K562 (cell line): Measurements from ENCODE around the gene GFI1. TPM values are rescaled to one million over a fixed set of nuclear protein-coding genes. Genes with fewer than 3 reads are reported as not detected.

Experiments
- ATAC-seq: fragments of 200-7000 bp; cut with Tn5 transposase; 3 replicates; pipeline ENCODE4 v1.9.1; 2020; ENCODE audit warnings: moderate library complexity
- BruUV-seq: library from RNA; stranded (reverse); fragments of 400-500 nt; replicated peaks from 2 replicates; lab custom pipeline; 2021; lab: Mats Ljungman, UMichigan
- CTCF ChIA-PET: fragments of 300-600 bp; formaldehyde crosslinking; extraction: SDS; loops from one replicate; lab custom pipeline; 2021; ENCODE audit warnings: low intra/inter-chr PET ratio; lab: Yijun Ruan, JAX
- POLR2A ChIA-PET: fragments of 300-600, 350-650 bp; sonication (Branson Sonifier 250); formaldehyde crosslinking; extraction: SDS; loops from one replicate; lab custom pipeline; 2021; ENCODE audit warnings: antibody characterized with exemption, inconsistent platforms; lab: Yijun Ruan, JAX
- DNase-seq, 4 experiments: peaks; one replicate each; pipeline versions ENCODE4 v3.0.0 to v3.0.0-alpha.2; 2011 to 2018; ENCODE audit warnings: low spot score in 3 of 4, mixed read lengths in 3 of 4; ENCODE audit errors: extremely low read depth in 1 of 4
- FAIRE-seq: peaks from 2 replicates; lab custom pipeline; 2011; peaks lifted over from hg19 to GRCh38; lab: Jason Lieb, UNC
- H2AFZ ChIP-seq: 2 replicates; pipeline ENCODE4 v1.6.0; 2011; ENCODE audit warnings: low read depth, low read length, control low read depth, inconsistent platforms
- H3K27ac ChIP-seq: fragments of 200-600 bp; 3 replicates; pipeline ENCODE4 v1.8.0; 2011; ENCODE audit warnings: low read depth, mild to moderate bottlenecking, control low read depth, inconsistent platforms, low read length, moderate library complexity, mixed read lengths; ENCODE audit errors: extremely low read depth
- H3K27me3 ChIP-seq, 2 experiments: fragments of 300-600 bp in 1 of 2; 2 replicates in 1 of 2; 3 replicates in 1 of 2; pipeline versions ENCODE4 v1.6.0 to v1.8.0; 2011; ENCODE audit warnings: inconsistent platforms in 2 of 2, low read length in 2 of 2, mild to moderate bottlenecking in 1 of 2, mixed read lengths in 1 of 2, moderate library complexity in 1 of 2; ENCODE audit not compliant: control insufficient read depth in 2 of 2, insufficient read depth in 2 of 2
- H3K36me3 ChIP-seq: fragments of 300-600 bp; 3 replicates; pipeline ENCODE4 v1.8.0; 2011; ENCODE audit warnings: mild to moderate bottlenecking, low read length, inconsistent platforms; ENCODE audit not compliant: control insufficient read depth, insufficient read depth
- H3K4me1 ChIP-seq, 2 experiments: fragments of 200-600 bp in 1 of 2; replicated peaks in 1 of 2; 2 replicates in 1 of 2; 3 replicates in 1 of 2; pipeline versions ENCODE4 v1.5.1 to v1.8.0; 2011; ENCODE audit warnings: inconsistent platforms in 2 of 2, low read length in 2 of 2, mild to moderate bottlenecking in 1 of 2, mixed read lengths in 1 of 2, moderate library complexity in 1 of 2; ENCODE audit not compliant: control insufficient read depth in 2 of 2, insufficient read depth in 2 of 2
- H3K4me2 ChIP-seq: 2 replicates; pipeline ENCODE4 v1.6.1; 2011; ENCODE audit warnings: low read length, control low read depth, inconsistent platforms, mixed read lengths; ENCODE audit not compliant: insufficient read depth
- H3K4me3 ChIP-seq: fragments of 200-600 bp; sonication (generic), shearing (Covaris generic); 2 replicates; pipeline ENCODE4 v1.5.1; 2016; ENCODE audit warnings: control low read depth, inconsistent platforms
- H3K79me2 ChIP-seq: fragments of 200-600 bp; 3 replicates; pipeline ENCODE4 v1.8.0; 2011; ENCODE audit warnings: low read length, inconsistent platforms; ENCODE audit not compliant: control insufficient read depth, insufficient read depth
- H3K9ac ChIP-seq, 2 experiments: 2 replicates each; pipeline versions ENCODE4 v1.6.0 to v1.6.1; 2011; ENCODE audit warnings: low read depth in 2 of 2, low read length in 2 of 2, control low read depth in 1 of 2, inconsistent platforms in 1 of 2, mild to moderate bottlenecking in 1 of 2, mixed read lengths in 1 of 2; ENCODE audit not compliant: insufficient read depth in 1 of 2
- H3K9me1 ChIP-seq: one replicate; pipeline ENCODE4 v1.6.0; 2011; ENCODE audit warnings: inconsistent platforms, mild to moderate bottlenecking, low read length, moderate library complexity; ENCODE audit not compliant: control insufficient read depth, insufficient read depth
- H3K9me3 ChIP-seq: replicated peaks from 2 replicates; pipeline ENCODE4 v1.5.1; 2011; ENCODE audit warnings: low read depth, low read length, inconsistent platforms; ENCODE audit not compliant: control insufficient read depth, insufficient read depth
- H4K20me1 ChIP-seq: replicated peaks from 2 replicates; pipeline ENCODE4 v1.6.1; 2011; ENCODE audit warnings: low read length, inconsistent platforms, mixed read lengths; ENCODE audit not compliant: control insufficient read depth, insufficient read depth
- BRF2 ChIP-seq: IDR thresholded peaks from 3 replicates; pipeline ENCODE4 v1.6.1; 2011; ENCODE audit warnings: borderline replicate concordance, mild to moderate bottlenecking; ENCODE audit not compliant: insufficient read length, insufficient read depth
- DNMT1 ChIP-seq: fragments of 450-650 bp; IDR thresholded peaks from 2 replicates; pipeline ENCODE4 v1.6.1; 2016; ENCODE audit warnings: antibody characterized with exemption, mild to moderate bottlenecking
- GATAD2B ChIP-seq: fragments of 450-650 bp; IDR thresholded peaks from 2 replicates; pipeline ENCODE4 v1.6.1; 2017; ENCODE audit warnings: mild to moderate bottlenecking, borderline replicate concordance
- GTF3C2 ChIP-seq: IDR thresholded peaks from 3 replicates; pipeline ENCODE4 v1.6.1; 2011; ENCODE audit warnings: borderline replicate concordance, mild to moderate bottlenecking, moderate library complexity; ENCODE audit not compliant: insufficient read length; ENCODE audit errors: extremely low read depth
- HDGF ChIP-seq: fragments of 450-650 bp; IDR thresholded peaks from 2 replicates; pipeline ENCODE4 v1.6.1; 2016
- MCM7 ChIP-seq, 2 experiments: fragments of 450-650 bp; IDR thresholded peaks; 2 replicates each; pipeline ENCODE4 v1.6.1; 2016 to 2018
- MNT ChIP-seq, 2 experiments: fragments of 450-650 bp; conservative IDR thresholded peaks; 2 replicates each; pipeline ENCODE4 v1.6.1; 2017; ENCODE audit warnings: mild to moderate bottlenecking in 2 of 2, moderate library complexity in 2 of 2
- PCBP2 ChIP-seq: fragments of 200-400 bp; formaldehyde crosslinking; IDR thresholded peaks from 2 replicates; pipeline ENCODE4 v1.6.1; 2018; ENCODE audit warnings: low read length, low read depth, mild to moderate bottlenecking, moderate library complexity; ENCODE audit not compliant: poor library complexity, severe bottlenecking
- PURB ChIP-seq: sonication (generic); formaldehyde crosslinking; IDR thresholded peaks from 2 replicates; pipeline ENCODE4 v1.9.0; 2021; ENCODE audit warnings: low read depth, mild to moderate bottlenecking, missing genetic modification reagents
- TEAD1 ChIP-seq, 2 experiments: fragments of 450-650 bp in 1 of 2; sonication (generic) in 1 of 2; formaldehyde crosslinking; IDR thresholded peaks; 2 replicates each; pipeline versions ENCODE4 v1.4.0 to v1.8.0; 2020 to 2022; ENCODE audit warnings: mild to moderate bottlenecking in 2 of 2, missing genetic modification reagents in 1 of 2
- THRA ChIP-seq: fragments of 450-650 bp; IDR thresholded peaks from 2 replicates; pipeline ENCODE4 v1.6.1; 2017; ENCODE audit warnings: mild to moderate bottlenecking, moderate library complexity
- ZNF175 ChIP-seq: fragments of 200-800 bp; sonication (Bioruptor generic); IDR thresholded peaks from 2 replicates; pipeline ENCODE4 v1.6.1; 2016; ENCODE audit warnings: low read depth, mild to moderate bottlenecking, missing genetic modification characterization, missing compliant biosample characterization
- ZNF224 ChIP-seq: sonication (generic); formaldehyde crosslinking; IDR thresholded peaks from 2 replicates; pipeline ENCODE4 v1.8.0; 2022; ENCODE audit warnings: mild to moderate bottlenecking, missing genetic modification reagents
- ZNF717 ChIP-seq: fragments of 250-450 bp; sonication (Bioruptor Pico); IDR thresholded peaks from 2 replicates; pipeline ENCODE4 v1.5.0; 2021
- WGBS: fragments of 100-300 bp; shearing (Covaris generic); methylation state at CpG from one replicate; pipeline ENCODE4 v1.1.6; 2016; ENCODE audit warnings: low coverage, mixed read lengths; ENCODE audit not compliant: insufficient coverage; ENCODE audit errors: missing lambda C conversion rate; 5-methylcytosine and 5-hydroxymethylcytosine counted together
- in situ Hi-C: fragments of 300-500 bp; cut with MboI; formaldehyde crosslinking; loops from 4 replicates; pipeline ENCODE4 v1.15.0; 2018; ENCODE audit warnings: inconsistent platforms, mixed read lengths
- intact Hi-C: fragments of 100-400 bp; cut with micrococcal nuclease; formaldehyde crosslinking; loops from 2 replicates; pipeline ENCODE4 v1.14.2; 2022
- polyA plus RNA-seq, 8 experiments: library from polyadenylated mRNA; depleted of rRNA in 4 of 8; stranded (reverse) in 5 of 8; unstranded in 3 of 8; fragments of >200 nt; fragmentation: Nextera tagmentation in 2 of 8; fragmentation: Illumina TruSeq in 1 of 8; extraction: Ambion mirVana in 2 of 8; extraction: Trizol in 1 of 8; gene quantifications; 2 replicates each; pipeline versions ENCODE4 v1.2.1 to v1.2.3, GENCODE V29; 2011 to 2014; ENCODE audit warnings: inconsistent platforms in 1 of 8, missing spikeins in 1 of 8
- total RNA-seq, 7 experiments: library from RNA; depleted of rRNA in 6 of 7; stranded (reverse); fragments of >200 nt in 6 of 7; fragmentation: Illumina TruSeq in 2 of 7; extraction: Trizol in 2 of 7; gene quantifications; 2 replicates each; pipeline versions ENCODE4 v1.2.1 to v1.2.3, GENCODE V29; 2011 to 2021; ENCODE audit warnings: low replicate concordance in 1 of 7

GFI1 gene
- total and polyA plus RNA-seq, 9 of the 15 experiments (the other 6 are each of a cell fraction or from before 2014, with no cell fraction given) = 0.07 to 0.93 (median 0.46) TPM

GRCh38 chr1:92509619-92510018, 22.9 kb upstream of the GFI1 start:
- intact Hi-C loops (no loop called here), in situ Hi-C loops (no loop called here)
- H3K4me2 ChIP-seq = no peak overlapping the region
- no peaks in the 10 kb centered on the region for H4K20me1 ChIP-seq
- no TSS peak for BruUV-seq
- H3K27ac ChIP-seq = no peak overlapping the region
- no peaks in the 10 kb centered on the region for H3K9me3 ChIP-seq
- no peak for TF ChIP-seq HDGF
- TF ChIP-seq THRA = no peak
- TF ChIP-seq ZNF175 = no peak
- TF ChIP-seq GATAD2B = no peak
- no peak for TF ChIP-seq BRF2
- no peak for TF ChIP-seq ZNF717 (CRISPR knock-in tag)
- no peak for TF ChIP-seq PCBP2
- no peak for TF ChIP-seq MCM7 (IDR thresholded peaks at IDR 0.05)
- TF ChIP-seq PURB = no peak
- no peak for TF ChIP-seq GTF3C2
- no peak for TF ChIP-seq ZNF224 (CRISPR knock-in tag)
- TF ChIP-seq DNMT1 = no peak
- no peak for TF ChIP-seq TEAD1 (CRISPR knock-in tag; IDR thresholded peaks at IDR 0.05)
- no peak for TF ChIP-seq MNT (conservative IDR thresholded peaks at IDR 0.05)
- no peaks in the 10 kb centered on the region for H3K79me2 ChIP-seq
- no peak for ATAC-seq
- no peak overlapping the region for H3K4me3 ChIP-seq
- no peak overlapping the region for H2AFZ ChIP-seq
- H3K36me3 ChIP-seq = no peaks in the 10 kb centered on the region
- no peaks in the 10 kb centered on the region for H3K9me1 ChIP-seq
- ChIA-PET POLR2A (no interaction called here), CTCF (no interaction called here)
- DNase-seq = no peak
- FAIRE-seq = no peak
- no peaks in the 10 kb centered on the region for H3K4me1 ChIP-seq
- 74% methylated on average over 1 of the region's 1 CpG for WGBS
- no peaks in the 10 kb centered on the region for H3K27me3 ChIP-seq
- no peak overlapping the region for H3K9ac ChIP-seq
